Loucy (cell line): Measurements from ENCODE around the gene KCNJ6.

Experiments
- H2AFZ ChIP-seq: fragments of 200-600 bp; sonication (generic); 2 replicates; pipeline ENCODE4 v1.6.0; 2016; ENCODE audit warnings: antibody characterized with exemption, mild to moderate bottlenecking, low read length, moderate library complexity
- H3F3A ChIP-seq: fragments of 200-600 bp; 2 replicates; pipeline ENCODE4 v1.6.0; 2016; ENCODE audit warnings: antibody characterized with exemption, low read depth, mild to moderate bottlenecking
- H3K27me3 ChIP-seq: fragments of 200-600 bp; sonication (generic); 2 replicates; pipeline ENCODE4 v1.6.1; 2014; ENCODE audit warnings: low read length, mild to moderate bottlenecking; ENCODE audit not compliant: insufficient read depth, poor library complexity, severe bottlenecking
- H3K36me3 ChIP-seq: fragments of 200-600 bp; sonication (generic); 2 replicates; pipeline ENCODE4 v1.6.1; 2016; ENCODE audit warnings: low read length; ENCODE audit not compliant: insufficient read depth
- H3K4me1 ChIP-seq: fragments of 200-600 bp; sonication (generic); 2 replicates; pipeline ENCODE4 v1.5.1; 2014; ENCODE audit warnings: low read length, mild to moderate bottlenecking; ENCODE audit not compliant: insufficient read depth, poor library complexity, severe bottlenecking
- H3K4me2 ChIP-seq: fragments of 200-600 bp; sonication (generic); 2 replicates; pipeline ENCODE4 v1.6.0; 2014; ENCODE audit warnings: antibody characterized with exemption, low read length, low read depth, mild to moderate bottlenecking; ENCODE audit not compliant: poor library complexity, severe bottlenecking
- H3K4me3 ChIP-seq: fragments of 200-600 bp; sonication (generic); 2 replicates; pipeline ENCODE4 v1.5.1; 2014; ENCODE audit warnings: low read length, mild to moderate bottlenecking, mixed read lengths; ENCODE audit not compliant: poor library complexity, severe bottlenecking
- H3K79me2 ChIP-seq: fragments of 200-600 bp; sonication (generic); 2 replicates; pipeline ENCODE4 v1.6.1; 2014; ENCODE audit warnings: low read length; ENCODE audit not compliant: insufficient read depth
- H3K9ac ChIP-seq: fragments of 200-600 bp; sonication (generic); 2 replicates; pipeline ENCODE4 v1.6.0; 2014; ENCODE audit warnings: mild to moderate bottlenecking, low read depth, low read length, moderate library complexity; ENCODE audit not compliant: poor library complexity, severe bottlenecking
- H3K9me2 ChIP-seq: fragments of 200-600 bp; sonication (generic); replicated peaks from 2 replicates; pipeline ENCODE4 v1.6.1; 2016; ENCODE audit warnings: low read depth, low read length, mixed read lengths
- H3K9me3 ChIP-seq: fragments of 200-600 bp; sonication (generic); 2 replicates; pipeline ENCODE4 v1.6.1; 2014; ENCODE audit warnings: mild to moderate bottlenecking, antibody characterized with exemption, low read length, low read depth; ENCODE audit not compliant: insufficient read depth
- H4K20me1 ChIP-seq: fragments of 200-600 bp; sonication (generic); 2 replicates; pipeline ENCODE4 v1.6.0; 2014; ENCODE audit warnings: antibody characterized with exemption, low read length, mild to moderate bottlenecking; ENCODE audit not compliant: insufficient read depth, poor library complexity, severe bottlenecking
- EZH2phosphoT487 ChIP-seq: fragments of 200-600 bp; IDR thresholded peaks from 2 replicates; pipeline ENCODE4 v1.6.1; 2018; ENCODE audit warnings: antibody characterized with exemption, mild to moderate bottlenecking, moderate library complexity, borderline replicate concordance
- TF ChIP-seq, protein P1 (sequence below): fragments of 200-600 bp; sonication (generic); conservative IDR thresholded peaks from 2 replicates; pipeline ENCODE4 v1.5.1; 2014; ENCODE audit warnings: mild to moderate bottlenecking, antibody characterized with exemption, low read length

The KCNJ6 gene

DNA sequence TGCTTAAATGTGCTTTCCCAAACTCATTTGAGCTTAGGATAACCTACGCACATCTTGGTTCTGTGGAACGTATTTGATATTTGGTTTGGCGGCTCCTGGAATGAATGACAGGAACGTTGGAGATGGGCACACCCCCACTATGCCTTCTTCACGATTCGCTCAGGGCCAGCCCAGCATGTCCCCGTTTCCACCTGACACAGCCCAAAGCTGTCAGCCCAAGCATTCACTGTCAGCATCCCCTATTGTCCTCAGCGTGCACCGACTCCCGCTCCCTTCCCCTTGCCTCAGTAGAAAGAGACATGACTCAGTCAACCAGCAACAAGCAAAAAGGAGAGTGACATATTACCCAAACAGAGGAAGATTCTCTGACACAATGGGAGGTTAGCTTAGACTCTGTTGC is 181.4 kb downstream of the KCNJ6 start:
- H3K9ac ChIP-seq: no peak overlapping the region
- no peak for TF ChIP-seq EZH2phosphoT487
- TF ChIP-seq, protein P1, sequence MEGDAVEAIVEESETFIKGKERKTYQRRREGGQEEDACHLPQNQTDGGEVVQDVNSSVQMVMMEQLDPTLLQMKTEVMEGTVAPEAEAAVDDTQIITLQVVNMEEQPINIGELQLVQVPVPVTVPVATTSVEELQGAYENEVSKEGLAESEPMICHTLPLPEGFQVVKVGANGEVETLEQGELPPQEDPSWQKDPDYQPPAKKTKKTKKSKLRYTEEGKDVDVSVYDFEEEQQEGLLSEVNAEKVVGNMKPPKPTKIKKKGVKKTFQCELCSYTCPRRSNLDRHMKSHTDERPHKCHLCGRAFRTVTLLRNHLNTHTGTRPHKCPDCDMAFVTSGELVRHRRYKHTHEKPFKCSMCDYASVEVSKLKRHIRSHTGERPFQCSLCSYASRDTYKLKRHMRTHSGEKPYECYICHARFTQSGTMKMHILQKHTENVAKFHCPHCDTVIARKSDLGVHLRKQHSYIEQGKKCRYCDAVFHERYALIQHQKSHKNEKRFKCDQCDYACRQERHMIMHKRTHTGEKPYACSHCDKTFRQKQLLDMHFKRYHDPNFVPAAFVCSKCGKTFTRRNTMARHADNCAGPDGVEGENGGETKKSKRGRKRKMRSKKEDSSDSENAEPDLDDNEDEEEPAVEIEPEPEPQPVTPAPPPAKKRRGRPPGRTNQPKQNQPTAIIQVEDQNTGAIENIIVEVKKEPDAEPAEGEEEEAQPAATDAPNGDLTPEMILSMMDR: no peak
- no peaks in the 10 kb centered on the region for H3K4me1 ChIP-seq
- no peaks in the 10 kb centered on the region for H3K27me3 ChIP-seq
- no peaks in the 10 kb centered on the region for H4K20me1 ChIP-seq
- H3K79me2 ChIP-seq: no peaks in the 10 kb centered on the region
- H2AFZ ChIP-seq: no peak overlapping the region
- no peaks in the 10 kb centered on the region for H3K36me3 ChIP-seq
- H3K4me3 ChIP-seq: no peak overlapping the region
- H3F3A ChIP-seq: no peaks in the 10 kb centered on the region
- no peaks in the 10 kb centered on the region for H3K9me3 ChIP-seq
- H3K9me2 ChIP-seq: no peaks in the 10 kb centered on the region
- no peak overlapping the region for H3K4me2 ChIP-seq

DNA sequence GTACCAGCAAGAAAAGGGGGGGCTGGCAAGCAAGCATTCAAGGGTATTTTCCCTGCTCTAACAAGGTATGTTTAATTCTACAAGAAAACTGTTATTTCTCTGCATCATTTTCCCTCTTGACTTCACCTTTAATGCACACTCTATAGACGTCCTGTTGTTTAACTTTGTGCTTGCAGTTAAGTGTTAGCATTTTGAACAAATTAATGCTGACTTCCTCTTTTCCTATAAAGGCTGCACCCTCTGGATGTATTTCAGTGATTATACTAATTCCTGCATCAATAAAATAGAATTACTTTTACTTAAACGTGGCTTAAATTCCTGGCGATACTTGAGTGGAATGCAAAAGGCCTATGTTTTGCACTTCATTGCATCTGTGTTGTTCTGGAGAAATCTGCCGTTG is 183.3 kb downstream of the KCNJ6 start:
- no peak overlapping the region for H3K4me3 ChIP-seq
- no peaks in the 10 kb centered on the region for H3K27me3 ChIP-seq
- no peaks in the 10 kb centered on the region for H3F3A ChIP-seq
- H3K4me2 ChIP-seq: no peak overlapping the region
- H3K9ac ChIP-seq: no peak overlapping the region
- H2AFZ ChIP-seq: no peak overlapping the region
- no peaks in the 10 kb centered on the region for H3K9me2 ChIP-seq
- no peaks in the 10 kb centered on the region for H3K4me1 ChIP-seq
- no peaks in the 10 kb centered on the region for H3K36me3 ChIP-seq
- no peaks in the 10 kb centered on the region for H3K79me2 ChIP-seq
- no peaks in the 10 kb centered on the region for H3K9me3 ChIP-seq
- H4K20me1 ChIP-seq: no peaks in the 10 kb centered on the region
- TF ChIP-seq, protein P1: no peak
- no peak for TF ChIP-seq EZH2phosphoT487

DNA sequence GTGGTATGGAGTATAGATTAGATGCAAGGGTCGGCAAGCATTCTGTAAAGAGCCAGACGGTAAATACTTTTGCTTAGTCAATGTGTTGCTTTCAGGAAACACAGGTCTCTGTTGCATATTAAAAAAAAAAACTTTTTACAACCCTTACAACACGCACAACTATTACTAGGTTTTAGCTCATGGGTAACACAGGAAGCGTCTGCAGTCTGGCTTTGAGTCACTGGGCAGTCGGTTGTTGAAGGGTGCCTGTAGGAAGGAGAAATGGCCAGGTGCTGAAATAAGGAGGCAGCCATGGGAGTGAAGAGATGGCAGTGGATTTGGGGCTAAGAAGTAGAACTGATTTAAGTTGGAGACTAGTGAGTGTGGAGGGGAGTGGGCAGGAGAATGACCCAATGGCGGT is 192.1 kb downstream of the KCNJ6 start:
- H3K4me1 ChIP-seq: no peaks in the 10 kb centered on the region
- H3K4me3 ChIP-seq: no peak overlapping the region
- H3F3A ChIP-seq: no peaks in the 10 kb centered on the region
- H3K4me2 ChIP-seq: no peak overlapping the region
- no peaks in the 10 kb centered on the region for H3K79me2 ChIP-seq
- H3K9me2 ChIP-seq: no peaks in the 10 kb centered on the region
- H3K9me3 ChIP-seq: no peaks in the 10 kb centered on the region
- H3K36me3 ChIP-seq: no peaks in the 10 kb centered on the region
- no peaks in the 10 kb centered on the region for H3K27me3 ChIP-seq
- no peak overlapping the region for H2AFZ ChIP-seq
- no peak overlapping the region for H3K9ac ChIP-seq
- TF ChIP-seq EZH2phosphoT487: no peak
- TF ChIP-seq, protein P1: no peak
- H4K20me1 ChIP-seq: no peaks in the 10 kb centered on the region
